WTC11 (cell line): ENCODE measurements around the gene C11orf21. TPM values are rescaled to one million over a fixed set of nuclear protein-coding genes. Genes with fewer than 3 reads are reported as not detected.
"Not testable (repeated sequence)": the region's sequence is repeated elsewhere in the genome, so short reads cannot be mapped to it uniquely, and the experiment has no call there.

Source experiments
- ATAC-seq: fragments of 200-7000 bp; cut with Tn5 transposase; 2 replicates; pipeline ENCODE4 v1.10.0; 2021; ENCODE audit warnings: mild to moderate bottlenecking, moderate library complexity
- CTCF ChIA-PET: fragments of 300-600 bp; sonication (Branson Sonifier 250); formaldehyde crosslinking; loops from one replicate; lab custom pipeline; 2021; ENCODE audit warnings: antibody characterized with exemption; lab: Charles Lee
- POLR2A ChIA-PET: fragments of 350-600 bp; sonication (Branson Sonifier 250); formaldehyde crosslinking; loops from one replicate; lab custom pipeline; 2021; ENCODE audit warnings: antibody characterized with exemption; lab: Charles Lee
- DNase-seq: peaks from one replicate; pipeline ENCODE4 v3.0.0; 2021; ENCODE audit warnings: low spot score
- H3K27ac Mint-ChIP-seq: 2 replicates; pipeline ENCODE4 v1.8.0; 2021; ENCODE audit warnings: mixed read lengths
- H3K27me3 Mint-ChIP-seq: 2 replicates; pipeline ENCODE4 v1.8.0; 2021; ENCODE audit warnings: low read depth, mild to moderate bottlenecking, moderate library complexity, mixed read lengths
- H3K36me3 Mint-ChIP-seq: 2 replicates; pipeline ENCODE4 v1.8.0; 2021; ENCODE audit warnings: mixed read lengths
- H3K4me1 Mint-ChIP-seq: 2 replicates; pipeline ENCODE4 v1.8.0; 2022; ENCODE audit warnings: mixed read lengths
- H3K4me3 Mint-ChIP-seq: 2 replicates; pipeline ENCODE4 v1.8.0; 2021; ENCODE audit warnings: mild to moderate bottlenecking, moderate library complexity, mixed read lengths
- H3K9me3 Mint-ChIP-seq: 2 replicates; pipeline ENCODE4 v1.8.0; 2021; ENCODE audit warnings: mixed read lengths
- CBFB ChIP-seq: sonication (generic); formaldehyde crosslinking; IDR thresholded peaks from 2 replicates; pipeline ENCODE4 v1.8.1; 2022; ENCODE audit warnings: mild to moderate bottlenecking, low read depth, missing genetic modification reagents
- KAT7 ChIP-seq: sonication (generic); formaldehyde crosslinking; IDR thresholded peaks from 2 replicates; pipeline ENCODE4 v1.8.1; 2023; ENCODE audit warnings: missing genetic modification reagents, mild to moderate bottlenecking, borderline replicate concordance
- NFYB ChIP-seq: sonication (generic); formaldehyde crosslinking; conservative IDR thresholded peaks from 2 replicates; pipeline ENCODE4 v1.8.0; 2022; ENCODE audit warnings: low read depth, missing genetic modification reagents
- PRRX2 ChIP-seq: fragments of 250-450 bp; sonication (Bioruptor Pico); IDR thresholded peaks from 2 replicates; pipeline ENCODE4 v1.8.0; 2021; ENCODE audit warnings: mild to moderate bottlenecking
- SOX15 ChIP-seq: fragments of 250-450 bp; sonication (Bioruptor Pico); IDR thresholded peaks from 2 replicates; pipeline ENCODE4 v1.9.0; 2021; ENCODE audit warnings: mild to moderate bottlenecking
- SP1 ChIP-seq: sonication (generic); formaldehyde crosslinking; conservative IDR thresholded peaks from 2 replicates; pipeline ENCODE4 v1.8.1; 2022; ENCODE audit warnings: missing genetic modification reagents
- ZBTB21 ChIP-seq: sonication (generic); formaldehyde crosslinking; IDR thresholded peaks from 2 replicates; pipeline ENCODE4 v1.8.1; 2023; ENCODE audit warnings: mild to moderate bottlenecking, missing genetic modification reagents, borderline replicate concordance
- ZNF121 ChIP-seq: sonication (generic); formaldehyde crosslinking; IDR thresholded peaks from 2 replicates; pipeline ENCODE4 v1.8.0; 2023; ENCODE audit warnings: missing genetic modification reagents
- ZNF232 ChIP-seq: sonication (generic); formaldehyde crosslinking; IDR thresholded peaks from 2 replicates; pipeline ENCODE4 v1.8.0; 2022; ENCODE audit warnings: mild to moderate bottlenecking, missing genetic modification reagents
- total RNA-seq: library from RNA; stranded (reverse); gene quantifications from 3 replicates; pipeline ENCODE4 v1.2.3, GENCODE V29; 2021
- TF ChIP-seq, protein P1 (sequence below): sonication (generic); formaldehyde crosslinking; IDR thresholded peaks from 2 replicates; pipeline ENCODE4 v1.8.0; 2022; ENCODE audit warnings: missing genetic modification reagents
- TF ChIP-seq, protein P2 (sequence below): sonication (generic); formaldehyde crosslinking; IDR thresholded peaks from 2 replicates; pipeline ENCODE4 v1.8.1; 2023; ENCODE audit warnings: mild to moderate bottlenecking, moderate library complexity, missing genetic modification reagents
- TF ChIP-seq, protein P3 (sequence below): sonication (generic); formaldehyde crosslinking; IDR thresholded peaks from 2 replicates; pipeline ENCODE4 v1.8.1; 2022; ENCODE audit warnings: low read depth, mild to moderate bottlenecking, moderate library complexity, missing genetic modification reagents, borderline replicate concordance
- TF ChIP-seq, protein P4 (sequence below): fragments of 250-450 bp; sonication (Bioruptor Pico); IDR thresholded peaks from 2 replicates; pipeline ENCODE4 v1.9.0; 2021; ENCODE audit warnings: mild to moderate bottlenecking, borderline replicate concordance
- TF ChIP-seq, protein P5 (sequence below): sonication (generic); formaldehyde crosslinking; IDR thresholded peaks from 2 replicates; pipeline ENCODE4 v1.8.0; 2023; ENCODE audit warnings: missing genetic modification reagents

The C11orf21 gene
- total RNA-seq, 1 experiment from 2014 or later = 0.24 TPM

DNA sequence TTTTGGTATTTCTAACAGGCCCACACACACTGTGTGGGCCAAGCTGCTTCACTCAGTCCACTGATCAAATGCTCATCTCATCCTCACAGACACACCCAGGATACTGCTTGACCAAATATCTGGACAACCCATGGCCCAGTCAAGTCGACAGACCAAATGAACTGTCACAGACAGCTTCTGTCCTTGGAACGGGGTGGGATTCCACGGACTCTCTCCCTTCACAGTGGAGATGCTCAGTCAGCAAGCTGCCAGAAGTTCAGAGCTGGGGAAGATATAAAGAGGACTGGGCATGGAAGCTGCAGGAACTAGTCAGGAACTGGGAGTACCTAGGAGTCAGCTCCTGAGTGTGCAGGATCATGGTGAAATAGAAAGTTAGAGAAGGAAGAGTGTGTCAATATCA lies 40.8 kb upstream of the C11orf21 start:
- POLR2A ChIA-PET = no interaction called here

DNA sequence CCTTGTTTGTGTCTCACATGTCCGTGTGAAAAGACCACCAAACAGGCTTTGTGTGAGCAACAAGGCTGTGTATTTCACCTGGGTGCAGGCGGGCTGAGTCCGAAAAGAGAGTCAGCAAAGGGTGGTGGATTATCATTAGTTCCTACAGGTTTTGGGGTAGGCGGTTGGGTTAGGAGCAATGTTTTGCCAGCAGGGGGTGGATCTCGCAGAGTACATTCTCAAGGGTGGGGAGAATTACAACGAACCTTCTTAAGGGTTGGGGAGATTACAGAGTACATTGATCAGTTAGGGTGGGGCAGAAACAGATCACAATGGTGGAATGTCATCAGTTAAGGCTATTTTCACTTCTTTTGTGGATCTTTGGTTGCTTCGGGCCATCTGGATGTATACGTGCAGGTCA lies 37.0 kb upstream of the C11orf21 start:
- 0 out of 2 replicates have a peak overlapping the region, but pooled peaks have one; percentile 1 for H3K27ac Mint-ChIP-seq
- DNase-seq, POLR2A ChIA-PET, ATAC-seq, H3K4me3 Mint-ChIP-seq, H3K36me3 Mint-ChIP-seq, CTCF ChIA-PET: not testable (repeated sequence)
- H3K9me3 Mint-ChIP-seq = peaks cover 17% of the 10 kb centered on the region
- H3K27me3 Mint-ChIP-seq = peaks cover 45% of the 10 kb centered on the region
- peaks cover 17% of the 10 kb centered on the region for H3K4me1 Mint-ChIP-seq

More for the DNA sequence above, 40.8 kb upstream of the C11orf21 start:
- Mint-ChIP-seq H3K36me3 (peaks cover 3% of the 10 kb centered on the region), H3K9me3 (peaks cover 35% of the 10 kb centered on the region), H3K27me3 (peaks cover 40% of the 10 kb centered on the region), H3K4me3 (no peak overlapping the region), H3K27ac (no peak overlapping the region; the same call in 1 of the 2 replicates), H3K4me1 (peaks cover 17% of the 10 kb centered on the region)
- ATAC-seq (no peak), DNase-seq (no peak)
- CTCF ChIA-PET = no interaction called here
- no peak for TF ChIP-seq ZNF232 (CRISPR knock-in tag)
- TF ChIP-seq, protein P1, sequence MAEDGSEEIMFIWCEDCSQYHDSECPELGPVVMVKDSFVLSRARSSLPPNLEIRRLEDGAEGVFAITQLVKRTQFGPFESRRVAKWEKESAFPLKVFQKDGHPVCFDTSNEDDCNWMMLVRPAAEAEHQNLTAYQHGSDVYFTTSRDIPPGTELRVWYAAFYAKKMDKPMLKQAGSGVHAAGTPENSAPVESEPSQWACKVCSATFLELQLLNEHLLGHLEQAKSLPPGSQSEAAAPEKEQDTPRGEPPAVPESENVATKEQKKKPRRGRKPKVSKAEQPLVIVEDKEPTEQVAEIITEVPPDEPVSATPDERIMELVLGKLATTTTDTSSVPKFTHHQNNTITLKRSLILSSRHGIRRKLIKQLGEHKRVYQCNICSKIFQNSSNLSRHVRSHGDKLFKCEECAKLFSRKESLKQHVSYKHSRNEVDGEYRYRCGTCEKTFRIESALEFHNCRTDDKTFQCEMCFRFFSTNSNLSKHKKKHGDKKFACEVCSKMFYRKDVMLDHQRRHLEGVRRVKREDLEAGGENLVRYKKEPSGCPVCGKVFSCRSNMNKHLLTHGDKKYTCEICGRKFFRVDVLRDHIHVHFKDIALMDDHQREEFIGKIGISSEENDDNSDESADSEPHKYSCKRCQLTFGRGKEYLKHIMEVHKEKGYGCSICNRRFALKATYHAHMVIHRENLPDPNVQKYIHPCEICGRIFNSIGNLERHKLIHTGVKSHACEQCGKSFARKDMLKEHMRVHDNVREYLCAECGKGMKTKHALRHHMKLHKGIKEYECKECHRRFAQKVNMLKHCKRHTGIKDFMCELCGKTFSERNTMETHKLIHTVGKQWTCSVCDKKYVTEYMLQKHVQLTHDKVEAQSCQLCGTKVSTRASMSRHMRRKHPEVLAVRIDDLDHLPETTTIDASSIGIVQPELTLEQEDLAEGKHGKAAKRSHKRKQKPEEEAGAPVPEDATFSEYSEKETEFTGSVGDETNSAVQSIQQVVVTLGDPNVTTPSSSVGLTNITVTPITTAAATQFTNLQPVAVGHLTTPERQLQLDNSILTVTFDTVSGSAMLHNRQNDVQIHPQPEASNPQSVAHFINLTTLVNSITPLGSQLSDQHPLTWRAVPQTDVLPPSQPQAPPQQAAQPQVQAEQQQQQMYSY (CRISPR knock-in tag) = no peak
- TF ChIP-seq CBFB (CRISPR knock-in tag) = no peak
- no peak for TF ChIP-seq ZNF121
- TF ChIP-seq KAT7 (CRISPR knock-in tag) = no peak
- TF ChIP-seq, protein P2, sequence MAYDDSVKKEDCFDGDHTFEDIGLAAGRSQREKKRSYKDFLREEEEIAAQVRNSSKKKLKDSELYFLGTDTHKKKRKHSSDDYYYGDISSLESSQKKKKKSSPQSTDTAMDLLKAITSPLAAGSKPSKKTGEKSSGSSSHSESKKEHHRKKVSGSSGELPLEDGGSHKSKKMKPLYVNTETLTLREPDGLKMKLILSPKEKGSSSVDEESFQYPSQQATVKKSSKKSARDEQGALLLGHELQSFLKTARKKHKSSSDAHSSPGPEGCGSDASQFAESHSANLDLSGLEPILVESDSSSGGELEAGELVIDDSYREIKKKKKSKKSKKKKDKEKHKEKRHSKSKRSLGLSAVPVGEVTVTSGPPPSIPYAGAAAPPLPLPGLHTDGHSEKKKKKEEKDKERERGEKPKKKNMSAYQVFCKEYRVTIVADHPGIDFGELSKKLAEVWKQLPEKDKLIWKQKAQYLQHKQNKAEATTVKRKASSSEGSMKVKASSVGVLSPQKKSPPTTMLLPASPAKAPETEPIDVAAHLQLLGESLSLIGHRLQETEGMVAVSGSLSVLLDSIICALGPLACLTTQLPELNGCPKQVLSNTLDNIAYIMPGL (CRISPR knock-in tag) = no peak
- TF ChIP-seq, protein P3, sequence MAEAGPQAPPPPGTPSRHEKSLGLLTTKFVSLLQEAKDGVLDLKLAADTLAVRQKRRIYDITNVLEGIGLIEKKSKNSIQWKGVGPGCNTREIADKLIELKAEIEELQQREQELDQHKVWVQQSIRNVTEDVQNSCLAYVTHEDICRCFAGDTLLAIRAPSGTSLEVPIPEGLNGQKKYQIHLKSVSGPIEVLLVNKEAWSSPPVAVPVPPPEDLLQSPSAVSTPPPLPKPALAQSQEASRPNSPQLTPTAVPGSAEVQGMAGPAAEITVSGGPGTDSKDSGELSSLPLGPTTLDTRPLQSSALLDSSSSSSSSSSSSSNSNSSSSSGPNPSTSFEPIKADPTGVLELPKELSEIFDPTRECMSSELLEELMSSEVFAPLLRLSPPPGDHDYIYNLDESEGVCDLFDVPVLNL (CRISPR knock-in tag) = no peak
- TF ChIP-seq ZBTB21 (CRISPR knock-in tag) = no peak
- TF ChIP-seq, protein P4, sequence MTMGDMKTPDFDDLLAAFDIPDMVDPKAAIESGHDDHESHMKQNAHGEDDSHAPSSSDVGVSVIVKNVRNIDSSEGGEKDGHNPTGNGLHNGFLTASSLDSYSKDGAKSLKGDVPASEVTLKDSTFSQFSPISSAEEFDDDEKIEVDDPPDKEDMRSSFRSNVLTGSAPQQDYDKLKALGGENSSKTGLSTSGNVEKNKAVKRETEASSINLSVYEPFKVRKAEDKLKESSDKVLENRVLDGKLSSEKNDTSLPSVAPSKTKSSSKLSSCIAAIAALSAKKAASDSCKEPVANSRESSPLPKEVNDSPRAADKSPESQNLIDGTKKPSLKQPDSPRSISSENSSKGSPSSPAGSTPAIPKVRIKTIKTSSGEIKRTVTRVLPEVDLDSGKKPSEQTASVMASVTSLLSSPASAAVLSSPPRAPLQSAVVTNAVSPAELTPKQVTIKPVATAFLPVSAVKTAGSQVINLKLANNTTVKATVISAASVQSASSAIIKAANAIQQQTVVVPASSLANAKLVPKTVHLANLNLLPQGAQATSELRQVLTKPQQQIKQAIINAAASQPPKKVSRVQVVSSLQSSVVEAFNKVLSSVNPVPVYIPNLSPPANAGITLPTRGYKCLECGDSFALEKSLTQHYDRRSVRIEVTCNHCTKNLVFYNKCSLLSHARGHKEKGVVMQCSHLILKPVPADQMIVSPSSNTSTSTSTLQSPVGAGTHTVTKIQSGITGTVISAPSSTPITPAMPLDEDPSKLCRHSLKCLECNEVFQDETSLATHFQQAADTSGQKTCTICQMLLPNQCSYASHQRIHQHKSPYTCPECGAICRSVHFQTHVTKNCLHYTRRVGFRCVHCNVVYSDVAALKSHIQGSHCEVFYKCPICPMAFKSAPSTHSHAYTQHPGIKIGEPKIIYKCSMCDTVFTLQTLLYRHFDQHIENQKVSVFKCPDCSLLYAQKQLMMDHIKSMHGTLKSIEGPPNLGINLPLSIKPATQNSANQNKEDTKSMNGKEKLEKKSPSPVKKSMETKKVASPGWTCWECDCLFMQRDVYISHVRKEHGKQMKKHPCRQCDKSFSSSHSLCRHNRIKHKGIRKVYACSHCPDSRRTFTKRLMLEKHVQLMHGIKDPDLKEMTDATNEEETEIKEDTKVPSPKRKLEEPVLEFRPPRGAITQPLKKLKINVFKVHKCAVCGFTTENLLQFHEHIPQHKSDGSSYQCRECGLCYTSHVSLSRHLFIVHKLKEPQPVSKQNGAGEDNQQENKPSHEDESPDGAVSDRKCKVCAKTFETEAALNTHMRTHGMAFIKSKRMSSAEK (CRISPR knock-in tag) = no peak
- no peak for TF ChIP-seq SP1
- TF ChIP-seq NFYB (CRISPR knock-in tag) = no peak
- TF ChIP-seq SOX15 (CRISPR knock-in tag) = no peak
- TF ChIP-seq, protein P5, sequence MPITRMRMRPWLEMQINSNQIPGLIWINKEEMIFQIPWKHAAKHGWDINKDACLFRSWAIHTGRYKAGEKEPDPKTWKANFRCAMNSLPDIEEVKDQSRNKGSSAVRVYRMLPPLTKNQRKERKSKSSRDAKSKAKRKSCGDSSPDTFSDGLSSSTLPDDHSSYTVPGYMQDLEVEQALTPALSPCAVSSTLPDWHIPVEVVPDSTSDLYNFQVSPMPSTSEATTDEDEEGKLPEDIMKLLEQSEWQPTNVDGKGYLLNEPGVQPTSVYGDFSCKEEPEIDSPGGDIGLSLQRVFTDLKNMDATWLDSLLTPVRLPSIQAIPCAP (CRISPR knock-in tag) = no peak
- TF ChIP-seq PRRX2 (CRISPR knock-in tag) = no peak

DNA sequence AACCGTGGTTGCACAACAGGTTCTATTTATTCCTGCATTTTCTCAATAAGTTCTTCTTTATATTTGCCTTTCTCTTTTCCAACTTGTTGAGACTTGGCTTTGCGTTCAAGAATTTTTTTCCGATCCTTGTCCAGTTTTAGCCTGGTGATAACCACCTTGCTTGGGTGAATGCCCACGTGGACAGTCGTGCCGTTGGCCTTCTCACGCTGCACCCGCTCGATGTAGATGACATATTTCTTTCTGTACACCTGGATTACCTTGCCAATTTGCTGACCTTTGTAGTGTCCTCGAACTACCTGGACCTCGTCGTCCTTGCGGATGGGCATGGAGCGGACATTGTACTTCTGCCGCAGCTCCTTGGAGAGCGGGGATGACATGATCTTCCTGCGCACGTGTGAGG lies 33.6 kb upstream of the C11orf21 start:
- POLR2A ChIA-PET = not testable (repeated sequence)

DNA sequence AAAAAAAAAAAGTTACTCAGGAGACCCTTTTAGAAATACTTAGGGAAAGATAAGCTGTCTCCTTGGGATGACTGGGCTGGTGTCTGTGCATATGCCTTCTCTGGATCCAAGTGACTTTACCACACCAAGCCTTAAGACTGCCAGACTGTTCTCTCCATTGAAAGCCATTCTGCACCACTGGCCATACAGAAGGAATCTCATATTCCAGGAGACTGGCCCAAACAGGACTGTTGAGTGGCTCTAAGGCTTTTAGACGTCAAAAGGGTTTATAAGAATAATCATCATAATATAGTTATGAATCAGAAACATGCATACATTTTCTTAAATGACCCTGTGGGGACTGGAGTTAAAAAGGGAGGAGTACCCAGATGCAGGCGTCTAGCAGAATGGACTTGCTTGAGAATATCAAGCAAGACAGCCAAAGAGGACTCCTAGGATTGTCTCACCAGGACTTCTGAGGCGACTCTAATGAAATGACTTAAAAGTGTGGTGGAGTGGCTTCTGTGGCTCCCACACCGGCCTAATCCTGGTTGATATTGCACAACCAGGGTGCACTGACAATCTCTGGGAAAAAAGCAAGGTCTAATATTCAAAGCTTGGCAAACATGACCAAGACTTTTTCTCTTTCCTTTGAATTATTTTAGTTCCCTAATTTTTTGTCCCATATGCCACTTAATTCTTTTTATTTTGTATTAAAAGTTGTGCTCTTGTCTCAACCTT lies 31.9 kb upstream of the C11orf21 start:
- Mint-ChIP-seq H3K9me3 (peaks cover 30% of the 10 kb centered on the region), H3K36me3 (peaks cover 23% of the 10 kb centered on the region), H3K27me3 (peaks cover 37% of the 10 kb centered on the region)
- DNase-seq, CTCF ChIA-PET, H3K27ac Mint-ChIP-seq, ATAC-seq, H3K4me1 Mint-ChIP-seq, POLR2A ChIA-PET, H3K4me3 Mint-ChIP-seq: not testable (repeated sequence)

More for the DNA sequence above, 33.6 kb upstream of the C11orf21 start:
- H3K27ac Mint-ChIP-seq, CTCF ChIA-PET, DNase-seq, ATAC-seq, H3K4me3 Mint-ChIP-seq: not testable (repeated sequence)
- H3K27me3 Mint-ChIP-seq = peaks cover 31% of the 10 kb centered on the region
- H3K36me3 Mint-ChIP-seq = peaks cover 14% of the 10 kb centered on the region
- peaks cover 20% of the 10 kb centered on the region for H3K9me3 Mint-ChIP-seq
- H3K4me1 Mint-ChIP-seq = peaks cover 17% of the 10 kb centered on the region
